GM12892 (cell line): Measurements from ENCODE around the gene GHDC.

Source experiments
- POLR2A ChIP-seq: IDR thresholded peaks from 2 replicates; pipeline ENCODE4 v1.6.1; 2011; ENCODE audit warnings: low read depth, low read length, control low read depth
- POLR2AphosphoS5 ChIP-seq: IDR thresholded peaks from 2 replicates; pipeline ENCODE4 v1.6.1; 2011; ENCODE audit warnings: low read depth, low read length, control low read depth

DNA sequence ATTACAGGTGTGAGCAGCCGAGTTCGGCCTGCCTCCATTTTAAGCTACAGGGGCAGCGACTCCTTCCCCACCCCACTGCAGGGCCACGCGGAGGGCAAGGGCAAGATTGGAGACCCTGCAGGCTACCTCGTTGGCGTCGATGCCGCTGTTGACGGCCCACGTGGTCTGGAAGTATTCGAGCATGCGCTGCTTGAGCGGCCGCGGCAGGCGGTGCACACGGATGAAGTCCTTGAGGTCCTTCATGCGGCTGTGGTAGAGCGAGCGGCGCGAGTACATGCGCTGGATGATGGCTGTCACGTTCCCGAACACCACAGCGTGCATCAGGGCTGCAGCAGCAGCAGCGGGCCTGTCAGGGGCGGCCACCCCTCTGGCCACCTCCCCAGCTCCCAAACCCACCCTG is 24.9 kb downstream of the GHDC start:
- TF ChIP-seq POLR2A (no peak), POLR2AphosphoS5 (no peak)
